Measurements from ENCODE around the gene PKIG.

Gene PKIG

GRCh38 chr20:44597930-44598329 is 15.6 kb downstream of the PKIG start:
- Histone ChIP-seq H3K4me3 (ENCODE audit: low read length) (no peak overlapping the region), H3K27me3 (replicated peaks; ENCODE audit: control insufficient read depth, insufficient read depth, low read length) (no peaks in the 10 kb centered on the region), H3K4me1 (ENCODE audit: control insufficient read depth, insufficient read depth, low read length) (peaks cover 71% of the 10 kb centered on the region), H3K9me3 (ENCODE audit: control insufficient read depth, low read length) (no peaks in the 10 kb centered on the region), H3K36me3 (ENCODE audit: control insufficient read depth, insufficient read depth, low read length, severe bottlenecking) (peaks cover 4% of the 10 kb centered on the region), H3K9ac (ENCODE audit: low read length) (peak overlapping the region; percentile 38)
- no peak for DNase-seq (ENCODE audit: low read depth)

DNA sequence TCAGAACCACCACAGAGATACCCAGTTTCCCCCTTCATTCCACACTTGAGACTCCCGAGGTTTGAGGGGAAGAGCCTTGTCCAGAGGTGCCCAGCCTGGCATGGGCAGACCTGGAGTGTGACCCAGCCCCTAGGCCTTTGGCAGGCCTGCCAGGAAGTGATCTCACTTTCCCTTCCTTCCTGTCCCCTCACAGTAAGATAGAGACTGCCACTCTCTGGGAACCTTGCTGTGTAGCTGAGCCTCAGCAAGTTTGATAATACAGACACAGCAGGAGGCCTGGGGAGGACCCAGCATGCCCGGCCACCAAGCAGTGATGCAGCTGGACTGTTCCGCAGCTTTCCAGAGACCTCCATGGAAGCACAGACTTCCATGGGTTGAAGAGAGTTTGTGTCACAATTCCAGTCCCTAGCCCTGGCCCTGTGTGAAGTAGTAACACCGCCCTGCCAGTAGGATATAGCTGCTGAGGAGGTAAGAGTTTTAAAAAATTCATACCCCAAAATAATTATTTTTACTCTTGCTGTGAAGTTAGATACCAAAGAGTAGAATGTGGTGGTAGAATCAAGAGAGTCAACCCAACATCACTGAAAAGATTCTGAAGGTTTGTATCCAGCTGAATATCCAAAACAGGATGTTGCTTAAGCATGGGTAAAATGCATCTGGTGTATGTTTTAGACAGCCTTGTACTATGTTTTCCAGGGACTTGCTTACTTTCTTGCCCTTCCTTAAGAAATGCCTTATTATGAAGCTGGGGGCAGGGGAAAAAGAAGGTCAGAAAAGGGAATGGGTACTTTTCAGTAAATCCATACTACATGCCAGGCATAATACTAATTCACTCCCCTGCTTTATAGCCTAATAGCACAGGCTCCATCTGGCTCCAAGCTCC is 16.3 kb downstream of the PKIG start:
- Histone ChIP-seq H3K4me3 (ENCODE audit: low read length) (no peak overlapping the region), H3K36me3 (ENCODE audit: control insufficient read depth, insufficient read depth, low read length, severe bottlenecking) (peaks cover 6% of the 10 kb centered on the region), H3K9me3 (ENCODE audit: control insufficient read depth, low read length) (no peaks in the 10 kb centered on the region), H3K4me1 (ENCODE audit: control insufficient read depth, insufficient read depth, low read length) (peaks cover 67% of the 10 kb centered on the region), H3K27me3 (replicated peaks; ENCODE audit: control insufficient read depth, insufficient read depth, low read length) (no peaks in the 10 kb centered on the region), H3K9ac (ENCODE audit: low read length) (peak overlapping the region; percentile 38)
- DNase-seq (ENCODE audit: low read depth) = no peak

DNA sequence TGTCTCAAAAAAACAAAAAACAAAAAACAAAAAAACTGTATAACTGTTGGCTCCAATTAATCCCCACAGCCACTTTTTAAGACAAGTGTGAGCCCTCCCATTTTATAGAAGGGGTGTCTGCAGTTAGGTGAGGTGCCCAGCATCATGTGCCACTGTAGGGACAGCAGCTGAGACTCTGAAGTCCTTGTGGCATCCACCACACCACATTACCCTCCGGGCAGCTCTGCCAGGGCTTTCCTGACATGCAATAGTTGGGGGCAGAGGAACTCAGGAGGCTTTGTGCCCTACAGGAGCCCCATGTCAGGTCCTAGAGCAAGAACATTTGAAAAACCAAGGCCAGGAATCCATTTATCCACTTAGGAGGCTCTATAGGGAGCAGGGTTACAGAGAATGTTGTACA is 17.3 kb downstream of the PKIG start:
- DNase-seq (ENCODE audit: low read depth) = no peak
- peaks cover 6% of the 10 kb centered on the region for H3K36me3 ChIP-seq (ENCODE audit: control insufficient read depth, insufficient read depth, low read length, severe bottlenecking)
- H3K9me3 ChIP-seq (ENCODE audit: control insufficient read depth, low read length) = no peaks in the 10 kb centered on the region
- no peaks in the 10 kb centered on the region for H3K27me3 ChIP-seq (replicated peaks; ENCODE audit: control insufficient read depth, insufficient read depth, low read length)
- H3K4me3 ChIP-seq (ENCODE audit: low read length) = no peak overlapping the region
- peaks cover 62% of the 10 kb centered on the region for H3K4me1 ChIP-seq (ENCODE audit: control insufficient read depth, insufficient read depth, low read length)
- no peak overlapping the region for H3K9ac ChIP-seq (ENCODE audit: low read length)

DNA sequence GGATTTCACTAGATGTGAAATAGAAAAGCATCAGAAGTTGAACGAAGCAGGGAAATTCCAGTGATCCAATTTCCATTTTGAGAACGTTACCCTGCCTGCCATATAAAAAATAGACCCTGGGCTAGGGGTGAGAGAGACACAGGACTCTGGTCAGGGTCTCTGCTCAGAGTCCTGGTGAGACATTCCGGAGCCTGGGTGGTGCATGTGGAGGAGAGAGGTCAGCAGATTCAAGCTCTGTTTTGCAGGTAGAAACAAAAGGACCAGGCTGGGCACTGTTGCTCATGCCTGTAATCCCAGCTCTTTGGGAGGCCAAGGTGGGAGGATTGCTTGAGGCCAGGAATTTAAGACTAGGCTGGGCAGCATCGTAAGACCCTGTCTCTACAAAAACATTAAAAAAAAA is 17.9 kb downstream of the PKIG start:
- Histone ChIP-seq H3K36me3 (ENCODE audit: control insufficient read depth, insufficient read depth, low read length, severe bottlenecking) (peaks cover 6% of the 10 kb centered on the region), H3K4me1 (ENCODE audit: control insufficient read depth, insufficient read depth, low read length) (peaks cover 60% of the 10 kb centered on the region), H3K9ac (ENCODE audit: low read length) (no peak overlapping the region), H3K9me3 (ENCODE audit: control insufficient read depth, low read length) (no peaks in the 10 kb centered on the region), H3K27me3 (replicated peaks; ENCODE audit: control insufficient read depth, insufficient read depth, low read length) (no peaks in the 10 kb centered on the region), H3K4me3 (ENCODE audit: low read length) (peak overlapping the region; percentile 2)
- DNase-seq (ENCODE audit: low read depth) = no peak

DNA sequence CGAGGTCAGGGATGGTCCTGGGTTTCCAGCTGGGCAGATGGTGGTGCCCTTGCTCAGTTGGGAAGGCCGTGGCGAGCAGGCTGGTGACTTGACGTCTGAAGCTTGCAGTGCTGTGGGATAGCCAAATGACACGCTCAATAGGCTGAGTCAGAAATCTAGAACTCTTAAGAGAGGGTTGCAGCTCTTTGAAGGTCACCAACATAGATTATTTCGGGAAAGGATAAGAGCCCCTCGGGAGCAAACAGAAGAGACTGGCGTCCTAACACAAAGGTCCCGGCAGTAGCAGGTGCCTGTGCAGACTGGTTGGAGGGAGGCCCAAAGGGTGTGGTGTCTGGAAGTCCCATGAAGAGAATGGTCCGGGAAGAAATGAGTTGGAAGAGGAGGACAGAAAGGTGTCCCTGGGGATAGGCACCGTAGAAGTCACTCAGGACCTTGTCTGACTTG is 18.4 kb downstream of the PKIG start:
- Histone ChIP-seq H3K27me3 (replicated peaks; ENCODE audit: control insufficient read depth, insufficient read depth, low read length) (no peaks in the 10 kb centered on the region), H3K9me3 (ENCODE audit: control insufficient read depth, low read length) (no peaks in the 10 kb centered on the region), H3K4me1 (ENCODE audit: control insufficient read depth, insufficient read depth, low read length) (peaks cover 60% of the 10 kb centered on the region), H3K9ac (ENCODE audit: low read length) (peak overlapping the region; percentile 61), H3K36me3 (ENCODE audit: control insufficient read depth, insufficient read depth, low read length, severe bottlenecking) (peaks cover 6% of the 10 kb centered on the region), H3K4me3 (ENCODE audit: low read length) (peak overlapping the region; percentile 8)
- DNase-seq (ENCODE audit: low read depth) = no peak

- Histone ChIP-seq H3K36me3 (ENCODE audit: control insufficient read depth, insufficient read depth, low read length, severe bottlenecking) (peaks cover 6% of the 10 kb centered on the region), H3K4me3 (ENCODE audit: low read length) (peak overlapping the region; percentile 8), H3K4me1 (ENCODE audit: control insufficient read depth, insufficient read depth, low read length) (peaks cover 60% of the 10 kb centered on the region), H3K9me3 (ENCODE audit: control insufficient read depth, low read length) (no peaks in the 10 kb centered on the region), H3K9ac (ENCODE audit: low read length) (peak overlapping the region; percentile 61), H3K27me3 (replicated peaks; ENCODE audit: control insufficient read depth, insufficient read depth, low read length) (no peaks in the 10 kb centered on the region)
- no peak for DNase-seq (ENCODE audit: low read depth)
Measured at GRCh38 chr20:44601236-44601671, 18.9 kb downstream of the PKIG start.

GRCh38 chr20:44601801-44602204 is 19.4 kb downstream of the PKIG start:
- DNase-seq (ENCODE audit: low read depth) = peak; percentile 86
- peak overlapping the region; percentile 61 for H3K9ac ChIP-seq (ENCODE audit: low read length)
- peaks cover 60% of the 10 kb centered on the region for H3K4me1 ChIP-seq (ENCODE audit: control insufficient read depth, insufficient read depth, low read length)
- peaks cover 6% of the 10 kb centered on the region for H3K36me3 ChIP-seq (ENCODE audit: control insufficient read depth, insufficient read depth, low read length, severe bottlenecking)
- peak overlapping the region; percentile 35 for H3K4me3 ChIP-seq (ENCODE audit: low read length)
- no peaks in the 10 kb centered on the region for H3K9me3 ChIP-seq (ENCODE audit: control insufficient read depth, low read length)
- H3K27me3 ChIP-seq (replicated peaks; ENCODE audit: control insufficient read depth, insufficient read depth, low read length) = no peaks in the 10 kb centered on the region

GRCh38 chr20:44603327-44603726 is 20.9 kb downstream of the PKIG start:
- Histone ChIP-seq H3K36me3 (ENCODE audit: control insufficient read depth, insufficient read depth, low read length, severe bottlenecking) (peaks cover 6% of the 10 kb centered on the region), H3K9me3 (ENCODE audit: control insufficient read depth, low read length) (no peaks in the 10 kb centered on the region), H3K4me1 (ENCODE audit: control insufficient read depth, insufficient read depth, low read length) (peaks cover 48% of the 10 kb centered on the region), H3K4me3 (ENCODE audit: low read length) (no peak overlapping the region), H3K27me3 (replicated peaks; ENCODE audit: control insufficient read depth, insufficient read depth, low read length) (no peaks in the 10 kb centered on the region), H3K9ac (ENCODE audit: low read length) (no peak overlapping the region)
- DNase-seq (ENCODE audit: low read depth) = no peak

DNA sequence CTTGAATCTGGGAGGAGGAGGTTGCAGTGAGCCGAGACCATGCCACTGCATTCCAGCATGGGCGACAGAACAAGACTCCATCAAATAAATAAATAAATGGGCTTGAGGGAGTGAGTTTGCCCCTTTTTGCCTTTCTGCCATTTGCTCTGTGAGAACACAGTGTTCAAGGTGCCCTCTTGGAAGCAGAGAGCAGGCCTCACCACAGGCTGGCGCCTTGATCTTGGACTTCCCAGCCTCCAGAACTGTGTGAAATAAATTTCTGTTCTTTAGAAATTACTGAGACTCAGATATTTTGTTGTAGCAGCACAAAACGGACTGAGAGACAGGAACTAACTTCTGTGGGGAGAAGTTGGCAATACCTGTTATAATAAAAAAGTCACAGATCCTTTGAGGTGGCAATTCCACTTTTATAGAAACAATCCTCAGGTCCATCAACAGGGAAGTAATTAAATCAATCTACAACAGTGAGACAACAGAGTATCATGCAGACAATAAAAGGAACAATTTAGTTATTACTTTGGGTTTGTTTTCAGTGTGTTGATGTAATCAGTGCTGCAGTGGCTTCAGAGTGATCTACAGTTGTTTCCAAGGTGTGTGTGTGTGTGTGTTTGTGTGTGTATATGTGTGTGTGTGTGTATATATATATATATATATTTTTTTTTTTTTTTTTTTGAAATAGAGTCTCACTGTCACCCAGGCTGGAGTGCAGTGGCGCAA is 24.5 kb downstream of the PKIG start:
- DNase-seq (ENCODE audit: low read depth) = no peak
- H3K4me1 ChIP-seq (ENCODE audit: control insufficient read depth, insufficient read depth, low read length) = peaks cover 42% of the 10 kb centered on the region
- no peak overlapping the region for H3K4me3 ChIP-seq (ENCODE audit: low read length)
- peaks cover 3% of the 10 kb centered on the region for H3K36me3 ChIP-seq (ENCODE audit: control insufficient read depth, insufficient read depth, low read length, severe bottlenecking)
- H3K9me3 ChIP-seq (ENCODE audit: control insufficient read depth, low read length) = no peaks in the 10 kb centered on the region
- H3K9ac ChIP-seq (ENCODE audit: low read length) = no peak overlapping the region
- no peaks in the 10 kb centered on the region for H3K27me3 ChIP-seq (replicated peaks; ENCODE audit: control insufficient read depth, insufficient read depth, low read length)

DNA sequence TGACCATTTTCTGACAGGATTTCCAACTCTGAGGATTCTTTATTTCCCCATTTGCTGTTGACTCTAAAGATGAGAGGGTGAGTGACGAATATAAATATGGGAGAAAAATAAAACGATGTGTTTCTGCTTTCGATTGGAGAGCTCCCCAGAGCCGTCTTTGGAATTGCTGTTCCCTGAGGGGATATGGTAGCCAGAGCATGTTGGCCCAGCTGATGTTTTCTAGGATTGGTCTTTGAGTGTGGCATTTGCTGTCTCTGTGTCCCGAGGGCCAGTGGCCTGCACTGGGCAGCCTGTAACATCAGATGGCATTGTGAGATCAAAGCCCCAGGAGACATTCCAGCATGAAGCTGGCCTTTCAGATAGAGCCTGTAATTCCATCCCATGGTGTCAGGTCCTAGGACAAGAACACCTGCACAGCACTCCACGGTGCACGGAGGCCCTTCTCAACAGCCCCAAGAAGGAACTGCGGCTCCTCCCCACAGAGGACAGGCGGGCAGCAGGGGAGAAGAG is 26.7 kb downstream of the PKIG start:
- peaks cover 49% of the 10 kb centered on the region for H3K4me1 ChIP-seq (ENCODE audit: control insufficient read depth, insufficient read depth, low read length)
- peak overlapping the region; percentile 72 for H3K9ac ChIP-seq (ENCODE audit: low read length)
- no peaks in the 10 kb centered on the region for H3K27me3 ChIP-seq (replicated peaks; ENCODE audit: control insufficient read depth, insufficient read depth, low read length)
- H3K9me3 ChIP-seq (ENCODE audit: control insufficient read depth, low read length) = no peaks in the 10 kb centered on the region
- no peak for DNase-seq (ENCODE audit: low read depth)
- peaks cover 8% of the 10 kb centered on the region for H3K36me3 ChIP-seq (ENCODE audit: control insufficient read depth, insufficient read depth, low read length, severe bottlenecking)
- no peak overlapping the region for H3K4me3 ChIP-seq (ENCODE audit: low read length)

Measured in adipocyte (in vitro differentiated cells).